GM21381 (cell line): ENCODE data around the gene PRKD2.

Experiments
- ATAC-seq: cut with Tn5 transposase; IDR thresholded peaks from one replicate; pipeline ENCODE4 v1.9.1; 2021; ENCODE audit warnings: mild to moderate bottlenecking, moderate library complexity; ENCODE audit not compliant: unreplicated experiment

The PRKD2 gene

GRCh38 chr19:46742926-46743480, 26.1 kb upstream of the PRKD2 start:
- no peak for ATAC-seq

GRCh38 chr19:46741447-46741846, 24.5 kb upstream of the PRKD2 start:
- no peak for ATAC-seq

GRCh38 chr19:46739290-46739771, 22.4 kb upstream of the PRKD2 start:
- ATAC-seq, result no peak

- ATAC-seq, result no peak
Observed at GRCh38 chr19:46737761-46738171, 20.9 kb upstream of the PRKD2 start.

- ATAC-seq, result no peak
Observed at GRCh38 chr19:46737298-46737654, 20.4 kb upstream of the PRKD2 start.

- ATAC-seq, result no peak
Observed at GRCh38 chr19:46736531-46737297, 19.8 kb upstream of the PRKD2 start.

GRCh38 chr19:46733690-46734292, 16.9 kb upstream of the PRKD2 start:
- ATAC-seq, result no peak

GRCh38 chr19:46732966-46733689, 16.2 kb upstream of the PRKD2 start:
- no peak for ATAC-seq

GRCh38 chr19:46732172-46732938, 15.4 kb upstream of the PRKD2 start:
- no peak for ATAC-seq

GRCh38 chr19:46731584-46731983, 14.7 kb upstream of the PRKD2 start:
- ATAC-seq, result no peak

- ATAC-seq, result no peak
Observed at GRCh38 chr19:46731007-46731501, 14.1 kb upstream of the PRKD2 start.

- no peak for ATAC-seq
Observed at GRCh38 chr19:46730595-46730994, 13.7 kb upstream of the PRKD2 start.

GRCh38 chr19:46730187-46730586, 13.3 kb upstream of the PRKD2 start:
- no peak for ATAC-seq

GRCh38 chr19:46729696-46730095, 12.8 kb upstream of the PRKD2 start:
- no peak for ATAC-seq

GRCh38 chr19:46728693-46729339, 11.9 kb upstream of the PRKD2 start:
- ATAC-seq, result no peak

- no peak for ATAC-seq
Observed at GRCh38 chr19:46728208-46728607, 11.3 kb upstream of the PRKD2 start.

GRCh38 chr19:46727757-46728156, 10.8 kb upstream of the PRKD2 start:
- ATAC-seq, result no peak

GRCh38 chr19:46726971-46727501, 10.1 kb upstream of the PRKD2 start:
- no peak for ATAC-seq

GRCh38 chr19:46726551-46726950, 9.6 kb upstream of the PRKD2 start:
- no peak for ATAC-seq

- no peak for ATAC-seq
Observed at GRCh38 chr19:46725859-46726393, 9.0 kb upstream of the PRKD2 start.
